GM18511 (cell line): ENCODE measurements around the gene C4orf50.

Experiments used
- ATAC-seq: cut with Tn5 transposase; IDR thresholded peaks from one replicate; pipeline ENCODE4 v1.9.1; 2021; ENCODE audit warnings: mild to moderate bottlenecking, moderate library complexity; ENCODE audit not compliant: unreplicated experiment

Gene C4orf50

GRCh38 chr4:5925419-5926200, 92.6 kb downstream of the C4orf50 start:
- ATAC-seq: no peak

DNA sequence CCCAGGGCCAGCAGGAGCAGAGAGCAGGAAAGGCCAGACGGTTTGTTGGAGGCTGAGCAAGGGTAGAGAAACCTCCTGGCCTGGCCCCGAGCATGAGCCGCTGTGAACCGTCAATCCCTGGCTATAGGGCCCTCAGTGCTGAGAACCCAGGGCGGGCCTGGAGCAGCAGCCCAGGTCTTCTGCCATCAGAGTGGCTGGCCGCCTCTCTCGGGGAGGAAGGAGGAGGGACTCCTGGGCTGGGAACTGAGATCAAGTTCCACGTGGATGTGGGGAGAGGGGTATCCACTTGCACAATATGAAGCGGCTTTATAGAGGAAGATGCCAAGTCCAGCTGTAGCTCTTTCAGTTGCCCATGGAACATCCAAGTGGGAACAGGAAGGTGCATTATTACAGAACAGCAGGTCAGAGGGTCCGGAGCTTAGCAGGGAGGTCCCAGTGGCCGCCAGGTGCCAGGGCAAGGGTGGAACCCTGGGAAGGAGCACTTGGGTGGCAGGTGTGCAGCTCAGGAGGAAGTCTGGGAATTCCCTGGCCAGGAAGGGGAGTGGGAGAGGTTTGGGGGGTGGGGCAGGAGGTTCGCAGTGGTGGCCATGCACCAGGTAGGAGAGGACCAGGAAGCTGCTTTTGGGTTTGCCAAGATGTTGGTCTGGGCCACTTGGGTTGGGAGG, 93.6 kb downstream of the C4orf50 start:
- no peak for ATAC-seq

- no peak for ATAC-seq
Measured at GRCh38 chr4:5923376-5923775, 94.9 kb downstream of the C4orf50 start.

DNA sequence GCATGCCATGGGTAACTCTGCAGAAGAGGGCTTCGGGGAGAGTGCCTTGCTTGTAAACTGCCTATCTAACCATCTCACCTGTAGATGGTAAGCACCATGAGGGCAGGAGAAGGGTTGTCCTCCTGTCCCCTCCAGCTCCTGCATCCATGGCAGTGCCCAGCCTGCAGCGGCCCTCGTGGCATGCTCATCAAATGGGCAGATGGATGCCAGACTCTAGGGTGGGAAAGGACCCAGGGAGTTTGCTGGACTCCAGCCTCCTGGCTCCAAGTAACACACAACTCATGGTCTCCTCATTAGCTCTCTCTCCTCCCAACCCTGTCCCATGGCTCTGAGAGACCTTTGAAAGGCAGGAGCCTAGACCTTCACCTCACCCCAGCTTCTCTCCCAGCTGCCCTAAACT, 95.7 kb downstream of the C4orf50 start:
- ATAC-seq: no peak

- no peak for ATAC-seq
Measured at GRCh38 chr4:5921981-5922380, 96.2 kb downstream of the C4orf50 start.

GRCh38 chr4:5921101-5921980, 96.9 kb downstream of the C4orf50 start:
- ATAC-seq: no peak

DNA sequence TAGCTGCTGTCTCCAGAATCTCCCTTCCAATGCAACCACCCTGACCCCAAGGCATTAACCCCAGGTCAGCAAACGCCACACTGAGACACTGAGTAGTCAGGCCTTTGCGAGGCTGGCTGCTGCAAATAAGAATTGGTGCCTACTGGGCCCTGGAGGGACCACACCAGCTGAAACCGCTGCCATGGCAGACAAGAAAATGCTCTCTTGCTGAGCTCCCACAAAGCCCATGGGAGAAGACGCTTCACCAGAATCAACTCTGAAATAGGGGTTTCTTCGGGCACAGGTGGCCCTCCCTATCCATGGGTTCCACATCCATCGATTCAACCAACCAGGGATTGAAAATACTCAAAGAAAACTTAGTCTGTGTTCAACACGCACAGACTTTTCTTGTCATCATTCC, 98.7 kb downstream of the C4orf50 start:
- ATAC-seq: no peak

- no peak for ATAC-seq
Measured at GRCh38 chr4:5919044-5919443, 99.2 kb downstream of the C4orf50 start.

DNA sequence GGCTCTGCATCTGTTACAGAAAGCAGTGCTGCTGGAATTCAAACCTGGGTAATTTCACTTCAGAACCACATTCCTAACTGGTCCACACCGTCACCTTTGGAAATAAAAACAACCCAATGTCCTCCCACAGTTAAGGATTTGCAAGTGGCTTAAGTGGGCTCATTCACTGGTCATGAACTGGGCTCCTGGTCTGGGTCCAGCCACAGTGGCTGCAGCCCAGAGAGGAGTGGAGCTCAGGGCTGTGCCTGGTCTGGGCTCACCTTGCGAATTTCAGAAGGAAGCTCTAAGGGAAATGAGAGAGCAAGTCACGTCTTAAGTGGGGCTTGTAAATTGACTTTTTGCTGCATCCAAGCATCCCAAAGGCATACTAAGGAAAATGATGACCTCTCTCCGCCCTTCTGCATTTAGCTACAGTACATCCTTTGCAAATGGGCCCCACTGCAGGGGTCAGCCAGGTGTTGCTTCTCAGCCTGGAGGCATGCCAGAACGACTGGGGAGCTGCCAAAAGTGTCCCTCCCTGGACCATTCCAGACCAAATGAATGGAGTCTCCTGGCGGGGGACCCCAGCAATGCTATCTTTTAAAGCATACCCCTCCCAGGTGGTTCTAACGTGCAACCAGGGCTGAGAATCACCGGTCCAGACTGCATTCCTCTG, 99.8 kb downstream of the C4orf50 start:
- ATAC-seq: no peak

- ATAC-seq: no peak
Measured at GRCh38 chr4:5917672-5918071, 100.6 kb downstream of the C4orf50 start.

GRCh38 chr4:5916229-5916628, 102.0 kb downstream of the C4orf50 start:
- ATAC-seq: no peak

DNA sequence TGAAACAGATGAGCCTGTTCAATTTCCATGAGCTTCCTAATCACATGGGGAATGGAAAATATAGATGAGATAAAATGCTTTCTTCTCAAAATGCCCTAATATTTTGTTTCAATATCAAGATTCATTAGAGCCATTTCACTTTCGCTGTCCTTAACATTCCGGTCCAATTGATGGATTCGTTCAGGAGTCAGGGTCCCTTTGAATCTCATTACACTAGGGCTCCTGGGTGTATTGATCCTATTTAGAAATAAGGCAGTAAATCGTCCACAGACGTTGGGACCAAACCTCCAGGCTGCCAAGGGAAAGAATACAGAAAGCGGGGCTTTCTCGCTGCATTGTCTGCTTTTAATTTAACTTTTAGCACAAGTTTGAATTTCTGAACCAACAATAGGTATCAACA, 104.8 kb downstream of the C4orf50 start:
- ATAC-seq: no peak

- ATAC-seq: no peak
Measured at GRCh38 chr4:5912614-5913019, 105.6 kb downstream of the C4orf50 start.

GRCh38 chr4:5908876-5909427, 109.3 kb downstream of the C4orf50 start:
- no peak for ATAC-seq

GRCh38 chr4:5906191-5906590, 112.0 kb downstream of the C4orf50 start:
- no peak for ATAC-seq

DNA sequence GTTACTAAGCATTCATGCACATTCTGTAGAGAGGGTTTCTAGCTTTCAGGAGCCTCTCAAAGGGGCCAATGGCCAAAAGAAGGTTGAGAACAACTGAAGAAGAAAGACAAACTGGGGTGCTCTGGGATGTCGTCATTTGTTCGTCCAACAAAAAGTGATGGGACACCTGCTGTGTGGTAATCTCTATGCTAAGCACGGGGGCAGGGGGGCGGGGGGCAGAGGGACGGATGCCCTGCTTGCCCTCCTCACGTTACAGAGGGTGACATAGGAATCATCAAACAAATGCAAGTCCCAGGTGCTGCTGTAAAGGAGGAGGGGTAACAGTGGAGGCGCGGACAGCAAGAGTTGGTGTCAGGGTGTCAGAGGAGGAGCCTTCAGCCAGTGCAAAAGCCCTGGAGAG, 112.5 kb downstream of the C4orf50 start:
- no peak for ATAC-seq

DNA sequence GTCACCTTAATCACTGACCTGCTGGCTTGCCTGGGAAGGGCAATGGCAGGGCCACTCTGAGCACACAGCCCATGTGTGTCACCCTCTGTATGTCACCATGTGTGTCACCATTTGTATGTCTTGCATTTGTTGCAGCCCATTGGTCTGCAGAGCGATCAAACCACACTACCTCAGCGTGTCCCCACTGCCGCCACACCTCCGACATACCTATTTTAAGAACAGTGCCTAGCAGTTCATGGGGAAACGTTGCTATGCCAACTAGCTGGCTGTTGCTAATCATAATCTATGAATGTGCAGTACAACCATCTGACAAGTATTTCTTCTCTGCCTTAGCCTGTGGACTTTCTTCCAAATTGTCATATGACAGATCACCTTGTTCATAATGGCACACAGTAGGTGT, 117.4 kb downstream of the C4orf50 start:
- no peak for ATAC-seq

- no peak for ATAC-seq
Measured at GRCh38 chr4:5899881-5900280, 118.3 kb downstream of the C4orf50 start.

- ATAC-seq: no peak
Measured at GRCh38 chr4:5899396-5899795, 118.8 kb downstream of the C4orf50 start.

- ATAC-seq: no peak
Measured at GRCh38 chr4:5897674-5898073, 120.6 kb downstream of the C4orf50 start.

DNA sequence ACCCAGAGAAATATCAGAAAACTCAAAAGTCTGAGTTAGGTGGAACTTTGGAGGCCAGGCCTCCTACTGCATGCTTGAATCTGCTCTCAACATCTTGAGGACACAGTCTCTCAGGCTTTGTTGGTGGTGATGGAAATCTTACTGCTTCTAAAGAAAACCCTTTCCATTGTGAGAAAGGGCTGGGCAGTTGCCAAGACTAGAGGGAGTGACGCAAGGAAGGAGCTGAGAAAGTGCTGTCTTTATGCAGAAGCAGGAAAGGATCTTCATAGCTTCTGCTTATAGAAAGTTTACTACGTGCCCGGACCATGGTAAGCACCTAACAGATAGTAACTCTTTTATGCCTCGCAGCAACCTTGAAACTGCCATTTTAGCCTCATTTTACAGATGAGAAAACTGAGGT, 122.9 kb downstream of the C4orf50 start:
- no peak for ATAC-seq
